ENCODE data around the gene DIS3. TPM values are rescaled to one million over a fixed set of nuclear protein-coding genes. Genes with fewer than 3 reads are reported as not detected.
"Not testable (repeated sequence)": the region's sequence is repeated elsewhere in the genome, so short reads cannot be mapped to it uniquely, and the experiment has no call there.

The DIS3 gene
- 10 to 100 TPM in 2 of 3 donors, 1 to 10 TPM in 1; 5.3 to 15.8 (median 13.1) TPM for polyA plus RNA-seq

GRCh38 chr13:72781451-72782439 is at the start of gene DIS3, which contains the start of gene PIBF1:
TSS of gene DIS3 (minus strand) at chr13:72781900. CDS start at chr13:72781832, 68 bp downstream.
TSS of gene PIBF1 (plus strand) at chr13:72782133. CDS start at chr13:72783470, 1,337 bp downstream.
- peaks cover 5 to 9% (median 6%) of the 10 kb centered on the region in 3 donors for H3K27me3 Mint-ChIP-seq (ENCODE audit: low read depth in 3 of 3)
- peak; percentile 95 to 96 (median 96) for DNase-seq
- H3K27ac Mint-ChIP-seq: peak within 1 kb of the TSS; percentile 96 to 100 (median 100)
- H3K4me1 Mint-ChIP-seq: peaks cover 51 to 84% of the 10 kb centered on the region in 2 donors
- H3K4me3 Mint-ChIP-seq: peak within 1 kb of the TSS; percentile 99 to 100 (median 100)
- no peaks in the 10 kb centered on the region for H3K9me3 Mint-ChIP-seq
- H3K36me3 Mint-ChIP-seq: peaks cover 0 to 16% (median 1%) of the 10 kb centered on the region in 3 donors

- Mint-ChIP-seq H3K4me1 (peaks cover 0 to under 1% of the 10 kb centered on the region in 2 donors), H3K9me3 (no peaks in the 10 kb centered on the region), H3K4me3 (no peak overlapping the region), H3K27ac (no peak overlapping the region), H3K36me3 (peaks cover 21 to 41% (median 33%) of the 10 kb centered on the region in 3 donors), H3K27me3 (ENCODE audit: low read depth in 3 of 3) (no peaks in the 10 kb centered on the region)
- DNase-seq: no peak
These were observed 42.0 kb upstream of the DIS3 start for GRCh38 chr13:72823724-72824123.

GRCh38 chr13:72823081-72823480 is 41.4 kb upstream of the DIS3 start:
- no peaks in the 10 kb centered on the region for H3K9me3 Mint-ChIP-seq
- DNase-seq: no peak
- H3K27me3 Mint-ChIP-seq (ENCODE audit: low read depth in 3 of 3): no peaks in the 10 kb centered on the region
- H3K4me3 Mint-ChIP-seq: no peak overlapping the region
- H3K4me1 Mint-ChIP-seq: no peaks in the 10 kb centered on the region
- peak overlapping the region in 1 of 6 donors; percentile 8 for H3K27ac Mint-ChIP-seq
- peaks cover 17 to 37% (median 30%) of the 10 kb centered on the region in 3 donors for H3K36me3 Mint-ChIP-seq

DNA sequence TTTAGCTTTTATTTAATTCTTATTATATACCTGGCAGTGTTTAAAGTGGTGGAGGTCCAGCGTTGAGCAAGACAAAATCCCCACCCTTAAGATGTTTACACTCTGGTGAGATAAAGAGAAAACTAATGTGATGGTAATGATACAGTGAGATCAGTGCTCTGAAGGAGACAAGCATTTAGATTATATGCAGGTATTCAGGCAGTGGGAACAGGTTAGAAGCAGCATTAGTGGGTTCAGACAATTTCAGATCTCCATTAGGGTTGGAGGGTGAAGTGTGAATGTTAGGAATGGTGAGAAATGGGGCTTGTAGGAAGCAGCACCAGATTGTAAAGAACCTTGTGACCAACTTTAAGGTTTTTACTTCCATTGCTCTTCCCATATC is 39.2 kb upstream of the DIS3 start:
- H3K9me3 Mint-ChIP-seq: no peaks in the 10 kb centered on the region
- no peaks in the 10 kb centered on the region for H3K4me1 Mint-ChIP-seq
- no peak overlapping the region for H3K4me3 Mint-ChIP-seq
- peaks cover 14 to 25% (median 22%) of the 10 kb centered on the region in 3 donors for H3K36me3 Mint-ChIP-seq
- DNase-seq: no peak
- H3K27me3 Mint-ChIP-seq (ENCODE audit: low read depth in 3 of 3): no peaks in the 10 kb centered on the region
- peak overlapping the region in 1 of 6 donors; percentile 30 for H3K27ac Mint-ChIP-seq

GRCh38 chr13:72820156-72820897 is 38.6 kb upstream of the DIS3 start:
- no peaks in the 10 kb centered on the region for H3K9me3 Mint-ChIP-seq
- no peak overlapping the region for H3K4me3 Mint-ChIP-seq
- H3K36me3 Mint-ChIP-seq: peaks cover 17 to 25% (median 22%) of the 10 kb centered on the region in 3 donors

GRCh38 chr13:72808917-72809500 is 27.3 kb upstream of the DIS3 start:
- Mint-ChIP-seq H3K4me3 (no peak overlapping the region), H3K4me1 (peaks cover 0 to 4% of the 10 kb centered on the region in 2 donors), H3K9me3 (peaks cover 0 to 1% (median 0%) of the 10 kb centered on the region in 6 donors), H3K36me3 (peaks cover 11 to 17% (median 12%) of the 10 kb centered on the region in 3 donors), H3K27me3 (ENCODE audit: low read depth in 3 of 3) (no peaks in the 10 kb centered on the region), H3K27ac (no peak overlapping the region)
- peak; percentile 3 to 17 (median 15) for DNase-seq

More at GRCh38 chr13:72820156-72820897, 38.6 kb upstream of the DIS3 start:
- no peak overlapping the region for H3K27ac Mint-ChIP-seq
- no peaks in the 10 kb centered on the region for H3K27me3 Mint-ChIP-seq (ENCODE audit: low read depth in 3 of 3)
- no peak for DNase-seq
- H3K4me1 Mint-ChIP-seq: no peaks in the 10 kb centered on the region

- not testable (repeated sequence) for H3K9me3 Mint-ChIP-seq; H3K4me3 Mint-ChIP-seq; H3K27me3 Mint-ChIP-seq (ENCODE audit: low read depth in 3 of 3); DNase-seq
- Mint-ChIP-seq H3K27ac (peak overlapping the region in 1 of 6 donors; percentile 29), H3K4me1 (peaks cover 0 to 13% of the 10 kb centered on the region in 2 donors), H3K36me3 (peaks cover 5 to 12% (median 9%) of the 10 kb centered on the region in 3 donors)
These were observed 24.8 kb upstream of the DIS3 start for GRCh38 chr13:72806514-72806913.

DNA sequence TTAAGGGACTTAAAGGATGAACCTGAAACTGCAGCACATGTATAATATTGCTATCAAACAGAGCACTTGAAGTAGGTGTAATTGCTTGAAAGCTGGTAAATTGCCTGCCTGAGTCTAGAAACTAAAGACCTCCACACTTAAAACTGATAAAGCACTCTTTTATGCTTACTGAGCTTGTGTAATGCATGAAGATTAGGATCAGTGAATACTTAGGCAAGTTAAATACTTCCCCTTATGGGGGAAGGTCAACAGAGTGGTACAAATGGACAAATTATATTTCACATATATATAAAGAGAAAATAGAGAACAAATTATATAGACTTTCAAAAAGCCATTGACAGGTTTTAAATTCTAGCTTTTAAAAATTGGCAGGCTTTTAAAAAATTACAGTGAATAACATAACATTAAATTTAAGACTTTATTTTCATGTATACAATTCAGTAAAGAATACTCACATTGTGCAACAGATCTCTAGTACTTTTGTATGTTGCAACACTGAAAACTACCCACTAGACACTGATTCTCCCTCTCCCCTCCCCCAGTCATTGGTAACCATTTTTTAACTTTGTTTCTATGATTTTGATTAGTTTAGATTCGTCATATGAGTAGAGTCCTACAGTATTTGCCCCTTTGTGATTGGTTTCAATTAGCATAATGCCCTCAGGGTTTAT is 24.1 kb upstream of the DIS3 start:
- H3K36me3 Mint-ChIP-seq: peaks cover 8 to 14% (median 9%) of the 10 kb centered on the region in 3 donors
- H3K9me3 Mint-ChIP-seq: peaks cover 0 to 1% (median 0%) of the 10 kb centered on the region in 6 donors
- DNase-seq: no peak
- H3K4me3 Mint-ChIP-seq: no peak overlapping the region
- H3K27me3 Mint-ChIP-seq (ENCODE audit: low read depth in 3 of 3): peaks cover 0 to under 1% (median 0%) of the 10 kb centered on the region in 3 donors
- peak overlapping the region in 1 of 6 donors; percentile 2 for H3K27ac Mint-ChIP-seq
- H3K4me1 Mint-ChIP-seq: peaks cover 0 to 13% of the 10 kb centered on the region in 2 donors

GRCh38 chr13:72804301-72804700 is 22.6 kb upstream of the DIS3 start:
- Mint-ChIP-seq H3K9me3 (peaks cover 0 to 1% (median 0%) of the 10 kb centered on the region in 6 donors), H3K4me1 (peaks cover 0 to 13% of the 10 kb centered on the region in 2 donors), H3K36me3 (peaks cover 9 to 20% (median 10%) of the 10 kb centered on the region in 3 donors), H3K27ac (peak overlapping the region in 1 of 6 donors; percentile 23), H3K4me3 (no peak overlapping the region), H3K27me3 (ENCODE audit: low read depth in 3 of 3) (peaks cover 0 to 2% (median 0%) of the 10 kb centered on the region in 3 donors)
- no peak for DNase-seq

GRCh38 chr13:72798817-72799216 is 17.1 kb upstream of the DIS3 start:
- H3K27ac Mint-ChIP-seq: no peak overlapping the region

GRCh38 chr13:72792640-72793039 is 10.9 kb upstream of the DIS3 start:
- peaks cover 0 to 2% (median 0%) of the 10 kb centered on the region in 3 donors for H3K27me3 Mint-ChIP-seq (ENCODE audit: low read depth in 3 of 3)
- no peak for DNase-seq
- H3K27ac Mint-ChIP-seq: no peak overlapping the region
- peaks cover 21 to 39% (median 21%) of the 10 kb centered on the region in 3 donors for H3K36me3 Mint-ChIP-seq
- H3K4me1 Mint-ChIP-seq: peaks cover 0 to 27% of the 10 kb centered on the region in 2 donors
- no peak overlapping the region for H3K4me3 Mint-ChIP-seq
- no peaks in the 10 kb centered on the region for H3K9me3 Mint-ChIP-seq

More at GRCh38 chr13:72798817-72799216, 17.1 kb upstream of the DIS3 start:
- Mint-ChIP-seq H3K4me1 (peaks cover 0 to 12% of the 10 kb centered on the region in 2 donors), H3K36me3 (peaks cover 24 to 43% (median 25%) of the 10 kb centered on the region in 3 donors), H3K9me3 (no peaks in the 10 kb centered on the region), H3K4me3 (no peak overlapping the region), H3K27me3 (ENCODE audit: low read depth in 3 of 3) (peaks cover 0 to 2% (median 0%) of the 10 kb centered on the region in 3 donors)
- no peak for DNase-seq

- Mint-ChIP-seq H3K36me3 (peaks cover 5 to 14% (median 5%) of the 10 kb centered on the region in 3 donors), H3K27ac (peak overlapping the region in 1 of 6 donors; percentile 5)
These were observed 7.1 kb upstream of the DIS3 start for GRCh38 chr13:72788831-72789230.

More at GRCh38 chr13:72788831-72789230, 7.1 kb upstream of the DIS3 start:
- H3K9me3 Mint-ChIP-seq: no peaks in the 10 kb centered on the region
- DNase-seq: no peak
- H3K4me3 Mint-ChIP-seq: no peak overlapping the region
- H3K4me1 Mint-ChIP-seq: peaks cover 11 to 48% of the 10 kb centered on the region in 2 donors
- H3K27me3 Mint-ChIP-seq (ENCODE audit: low read depth in 3 of 3): peaks cover 0 to 2% (median 0%) of the 10 kb centered on the region in 3 donors
